GM20000 (cell line): ENCODE results near the gene RBBP6.

ENCODE experiments used
- DNase-seq: peaks from one replicate; pipeline ENCODE4 v3.0.0; 2012; ENCODE audit warnings: low spot score
- TF ChIP-seq, protein P1 (sequence below): IDR thresholded peaks from 2 replicates; pipeline ENCODE4 v1.5.1; 2012; ENCODE audit warnings: mild to moderate bottlenecking, control low read depth; ENCODE audit errors: extremely low read depth, missing control alignments

RBBP6 gene

DNA sequence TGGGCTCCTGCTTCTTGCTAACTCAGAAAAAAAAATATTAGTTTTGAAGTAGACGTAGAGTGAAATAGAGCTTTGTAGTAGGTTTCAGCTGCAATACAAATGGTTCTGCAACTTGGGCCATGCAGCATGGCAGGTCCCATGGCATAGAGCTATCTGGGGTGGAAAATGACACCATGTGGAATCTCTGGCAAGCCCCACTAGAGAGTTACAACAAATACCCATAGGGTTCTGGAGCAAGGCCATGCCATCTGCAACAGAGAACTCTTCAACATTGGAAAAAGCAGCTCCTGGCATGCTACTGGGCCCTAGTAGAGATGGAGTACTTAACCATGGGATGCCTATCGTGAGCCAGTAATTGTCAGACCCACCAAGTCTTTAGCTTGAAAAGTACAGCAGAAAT is 25.3 kb upstream of the RBBP6 start:
- TF ChIP-seq, protein P1, sequence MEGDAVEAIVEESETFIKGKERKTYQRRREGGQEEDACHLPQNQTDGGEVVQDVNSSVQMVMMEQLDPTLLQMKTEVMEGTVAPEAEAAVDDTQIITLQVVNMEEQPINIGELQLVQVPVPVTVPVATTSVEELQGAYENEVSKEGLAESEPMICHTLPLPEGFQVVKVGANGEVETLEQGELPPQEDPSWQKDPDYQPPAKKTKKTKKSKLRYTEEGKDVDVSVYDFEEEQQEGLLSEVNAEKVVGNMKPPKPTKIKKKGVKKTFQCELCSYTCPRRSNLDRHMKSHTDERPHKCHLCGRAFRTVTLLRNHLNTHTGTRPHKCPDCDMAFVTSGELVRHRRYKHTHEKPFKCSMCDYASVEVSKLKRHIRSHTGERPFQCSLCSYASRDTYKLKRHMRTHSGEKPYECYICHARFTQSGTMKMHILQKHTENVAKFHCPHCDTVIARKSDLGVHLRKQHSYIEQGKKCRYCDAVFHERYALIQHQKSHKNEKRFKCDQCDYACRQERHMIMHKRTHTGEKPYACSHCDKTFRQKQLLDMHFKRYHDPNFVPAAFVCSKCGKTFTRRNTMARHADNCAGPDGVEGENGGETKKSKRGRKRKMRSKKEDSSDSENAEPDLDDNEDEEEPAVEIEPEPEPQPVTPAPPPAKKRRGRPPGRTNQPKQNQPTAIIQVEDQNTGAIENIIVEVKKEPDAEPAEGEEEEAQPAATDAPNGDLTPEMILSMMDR = no peak
- no peak for DNase-seq

DNA sequence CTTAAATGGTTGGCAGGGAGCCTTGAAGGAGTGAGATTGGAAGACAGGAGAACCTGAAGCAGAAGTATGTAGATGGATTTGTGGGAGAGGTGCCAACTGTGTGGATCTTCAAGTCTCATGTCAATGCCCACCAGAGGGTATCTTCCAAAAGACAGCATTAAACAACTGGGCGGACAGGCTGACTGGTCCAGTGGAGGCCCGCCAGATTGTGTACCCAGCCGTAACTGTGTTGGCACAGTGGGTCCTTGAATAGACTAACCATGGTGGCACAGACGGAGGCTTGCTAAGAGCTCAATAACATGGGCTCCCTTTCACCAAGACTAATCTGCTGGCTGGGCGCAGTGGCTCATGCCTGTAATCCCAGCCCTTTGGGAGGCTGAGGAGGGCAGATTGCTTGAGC is 24.2 kb upstream of the RBBP6 start:
- TF ChIP-seq, protein P1 = no peak
- DNase-seq = no peak

DNA sequence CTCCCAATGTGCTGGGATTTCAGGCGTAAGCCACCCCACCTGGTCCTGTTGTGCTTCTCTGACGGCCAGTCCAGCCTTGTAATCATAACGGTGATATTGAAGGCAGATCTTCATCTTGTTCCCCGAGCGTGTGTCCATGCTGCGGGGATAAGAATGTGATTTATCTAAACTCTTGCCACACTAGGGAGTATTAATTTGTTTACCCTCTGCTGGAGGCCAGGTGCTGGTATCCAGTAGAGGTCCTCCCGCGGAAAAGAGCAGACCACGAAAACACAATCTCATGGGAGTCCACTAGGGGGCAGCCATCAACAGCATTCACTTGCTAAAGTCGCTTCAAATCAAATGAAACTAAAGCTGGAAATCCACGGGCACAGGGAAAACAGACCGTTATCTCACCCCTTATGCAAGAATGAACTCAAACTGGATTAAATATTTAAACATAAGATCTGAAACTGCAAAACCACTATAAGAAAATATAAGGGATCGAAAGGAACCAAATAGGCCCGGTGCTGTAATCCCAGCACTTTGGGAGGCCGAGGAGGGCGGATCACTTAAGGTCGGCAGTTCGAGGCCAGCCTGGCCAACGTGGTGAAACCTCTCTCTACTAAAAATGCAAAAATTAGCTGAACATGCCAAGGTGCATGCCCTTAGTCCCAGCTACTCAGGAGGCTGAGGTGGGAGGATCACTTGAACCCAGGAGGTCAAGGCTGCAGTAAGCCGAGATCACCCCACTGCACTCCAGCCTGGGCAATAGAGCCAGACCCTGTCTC is 22.3 kb upstream of the RBBP6 start:
- DNase-seq = peak; percentile 68
- TF ChIP-seq, protein P1 = peak; percentile 71

DNA sequence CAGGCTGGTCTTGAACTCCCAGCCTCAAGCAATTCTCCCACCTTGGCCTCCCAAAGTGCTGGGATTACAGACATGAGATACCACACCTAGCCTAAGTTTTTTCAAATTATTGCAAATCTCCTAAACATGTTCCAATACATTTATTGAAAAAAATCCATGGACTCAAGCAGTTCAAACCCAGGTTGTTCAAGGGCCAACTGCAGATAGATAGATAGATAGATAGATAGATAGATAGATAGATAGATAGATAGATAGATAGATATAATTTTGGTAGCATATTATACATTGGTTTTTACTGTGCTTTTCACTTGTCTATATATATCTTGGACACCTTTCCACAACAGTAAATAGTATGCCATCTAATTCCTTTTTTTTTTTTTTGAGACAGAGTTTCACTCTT is 20.9 kb upstream of the RBBP6 start:
- no peak for DNase-seq

DNA sequence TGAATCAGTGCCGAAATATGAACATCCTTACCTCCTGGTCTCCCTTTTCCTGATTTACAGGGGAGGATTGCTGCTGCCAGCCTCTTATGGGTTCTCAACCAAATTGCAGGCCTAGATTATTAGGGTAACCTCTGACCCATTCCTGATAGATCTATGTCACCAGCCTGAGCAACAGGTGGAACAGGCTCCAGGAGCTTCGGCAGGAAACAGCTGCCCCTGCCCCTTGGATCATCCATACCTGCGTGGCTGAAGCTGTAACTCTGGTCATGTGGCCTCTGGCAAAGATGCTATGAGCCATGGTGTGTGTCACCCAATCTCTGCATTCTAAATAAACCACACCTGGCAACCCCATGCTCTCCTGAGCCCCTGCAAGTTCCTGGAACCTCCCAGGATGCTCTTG is 18.4 kb upstream of the RBBP6 start:
- TF ChIP-seq, protein P1 = no peak
- no peak for DNase-seq

More for the DNA sequence above, 20.9 kb upstream of the RBBP6 start:
- TF ChIP-seq, protein P1 = no peak

DNA sequence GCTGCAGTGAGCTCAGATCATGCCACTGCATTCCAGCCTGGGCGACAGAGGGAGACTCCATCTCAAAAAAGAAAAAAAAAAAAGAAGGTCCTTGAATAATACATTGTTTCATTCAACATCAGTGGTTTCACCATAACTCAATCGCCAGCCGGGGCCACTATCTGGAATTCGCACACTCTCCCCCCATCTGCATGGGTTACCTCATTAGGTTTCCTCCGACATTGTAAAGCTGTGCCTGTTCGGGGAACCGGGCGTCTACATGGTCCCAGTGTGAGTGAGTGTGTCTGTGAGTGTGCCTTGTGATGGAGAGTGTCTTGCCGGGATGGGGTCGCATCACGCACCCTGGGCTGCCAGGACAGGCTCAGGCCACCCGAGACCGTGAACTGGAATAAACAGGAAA is 16.6 kb upstream of the RBBP6 start:
- TF ChIP-seq, protein P1 = no peak
- no peak for DNase-seq

DNA sequence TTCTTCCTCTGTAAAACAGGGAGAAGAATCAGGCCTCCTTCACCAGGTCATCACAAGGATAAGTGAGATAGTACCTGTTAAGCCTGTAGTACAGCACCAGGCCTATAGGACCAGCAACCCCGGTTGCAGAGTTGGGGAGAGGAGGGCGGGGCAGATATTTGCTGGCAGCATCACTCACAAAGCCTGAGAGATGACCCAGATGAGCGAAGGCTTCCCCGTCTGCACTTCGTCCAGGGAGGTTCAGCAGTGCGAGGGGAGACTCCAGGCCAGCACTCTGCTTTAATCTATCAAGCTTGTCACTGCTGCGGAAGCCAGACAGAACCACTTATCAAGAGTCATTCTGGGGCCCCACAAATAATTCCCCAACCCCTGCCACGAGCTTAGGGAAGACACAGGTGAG is 15.8 kb upstream of the RBBP6 start:
- no peak for DNase-seq

More for the DNA sequence above, 15.8 kb upstream of the RBBP6 start:
- TF ChIP-seq, protein P1 = no peak
